Activated T-helper 9 cell treated with anti-CD3 and anti-CD28 coated beads, Interleukin-2, amount 50 U/mL, for 16 hours (primary cell): ENCODE measurements around the gene OR2T11.
A peak's percentile ranks its signal among the peaks of the same experiment; 100 is the strongest.
"Not testable (repeated sequence)": the region's sequence is repeated elsewhere in the genome, so short reads cannot be mapped to it uniquely, and the experiment has no call there.

Experiments
- DNase-seq: peaks from one replicate; pipeline ENCODE4 v3.0.0-alpha.2; 2020; ENCODE audit warnings: low read depth

Gene OR2T11

DNA sequence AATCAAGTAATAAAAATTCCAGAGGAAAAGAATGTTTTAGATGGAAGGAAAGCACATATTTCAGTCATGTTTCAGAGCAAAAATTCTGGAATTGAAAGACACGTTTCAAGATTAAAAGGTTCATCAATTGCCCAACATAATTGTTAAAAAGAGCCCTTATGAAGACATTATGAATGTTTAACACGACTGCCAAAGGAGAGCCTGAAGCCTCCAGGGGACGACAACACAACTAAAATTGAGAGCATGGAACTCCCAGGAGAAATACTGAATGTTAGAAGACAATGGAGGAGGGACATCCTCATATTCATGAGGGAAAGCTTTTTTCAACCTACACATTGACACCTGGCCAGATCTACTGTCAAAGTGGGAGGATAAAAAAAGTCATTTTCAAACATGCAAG, 16.0 kb downstream of the OR2T11 start:
- peak; percentile 13 for DNase-seq

DNA sequence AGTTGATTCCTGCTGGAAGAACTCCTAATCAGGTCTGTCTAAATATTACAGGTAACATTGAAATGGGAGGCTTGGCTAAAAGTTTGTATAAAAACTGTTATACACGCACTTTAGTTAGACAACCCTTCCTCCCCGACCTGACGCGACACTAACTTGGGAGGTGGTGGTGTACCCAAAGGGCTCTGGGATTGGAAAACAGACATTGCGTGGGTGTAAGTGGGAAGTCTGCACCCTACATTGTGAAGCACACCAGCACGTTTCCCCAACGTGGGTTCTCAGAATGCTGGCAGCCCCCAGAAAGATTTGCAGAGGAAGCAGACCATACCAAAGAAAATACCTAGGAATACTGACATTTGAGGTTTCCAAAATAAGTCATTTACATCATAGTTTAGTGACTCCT, 16.8 kb downstream of the OR2T11 start:
- DNase-seq = no peak

DNA sequence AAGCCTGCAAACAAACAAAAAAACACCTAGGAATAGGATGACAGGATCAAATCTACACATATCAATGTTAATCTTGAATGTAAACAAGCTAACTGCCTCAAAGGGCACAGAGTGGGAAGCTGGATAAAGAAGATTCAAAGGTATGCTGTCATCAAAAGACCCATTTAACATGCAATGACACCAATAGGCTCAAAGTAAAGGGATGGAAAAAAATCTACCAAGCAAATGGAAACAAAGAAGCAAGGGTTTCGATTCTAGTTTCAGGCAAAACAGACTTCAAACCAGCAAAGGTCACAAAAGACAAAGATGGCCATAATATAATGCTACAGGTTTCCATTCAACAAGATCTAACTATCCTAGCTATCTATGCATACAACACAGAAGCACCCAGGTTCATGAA, 21.1 kb downstream of the OR2T11 start:
- DNase-seq = no peak

DNA sequence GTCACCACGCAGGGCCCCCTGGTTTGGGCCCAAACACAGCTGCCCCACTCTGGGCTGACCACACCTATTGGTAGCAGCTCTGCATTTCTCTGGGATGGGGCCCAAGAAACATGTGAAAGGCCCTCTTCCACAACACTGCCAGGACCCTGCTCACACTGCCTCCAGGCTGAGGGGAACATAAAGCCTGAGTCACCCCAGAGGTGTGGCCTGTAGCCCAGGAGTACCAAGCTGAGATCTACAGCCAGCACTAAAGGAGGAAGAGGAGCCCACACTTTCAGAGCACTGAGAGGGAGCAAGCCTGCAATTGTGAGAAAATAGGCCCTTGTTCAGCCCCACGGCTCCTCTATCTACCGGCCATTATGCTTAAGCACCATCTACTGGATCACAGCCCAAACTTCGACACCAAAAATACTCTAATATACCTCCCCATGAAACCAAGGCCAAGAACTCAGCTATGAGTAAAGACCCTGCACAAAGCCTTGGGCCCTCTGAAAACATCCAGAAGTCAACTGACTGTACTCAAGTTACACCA, 22.9 kb downstream of the OR2T11 start:
- DNase-seq = no peak

DNA sequence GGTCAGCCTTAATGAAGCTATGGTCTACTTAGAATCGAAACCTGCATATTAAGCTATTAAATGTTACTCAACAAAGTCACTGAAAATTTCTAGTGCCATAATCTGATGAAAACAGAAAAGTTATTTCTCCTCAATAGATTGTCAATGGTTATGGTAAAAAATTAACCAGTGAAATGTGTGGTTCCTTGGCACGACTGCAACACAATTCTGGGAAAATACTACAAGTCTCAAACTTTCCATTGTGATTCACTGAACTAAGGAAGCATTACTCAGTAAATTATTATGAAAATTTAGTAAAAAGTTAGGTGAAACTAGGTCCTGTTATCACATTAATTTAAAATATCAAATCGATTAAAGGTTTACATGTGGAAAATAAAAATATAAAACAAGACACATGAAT, 24.6 kb downstream of the OR2T11 start:
- no peak for DNase-seq

DNA sequence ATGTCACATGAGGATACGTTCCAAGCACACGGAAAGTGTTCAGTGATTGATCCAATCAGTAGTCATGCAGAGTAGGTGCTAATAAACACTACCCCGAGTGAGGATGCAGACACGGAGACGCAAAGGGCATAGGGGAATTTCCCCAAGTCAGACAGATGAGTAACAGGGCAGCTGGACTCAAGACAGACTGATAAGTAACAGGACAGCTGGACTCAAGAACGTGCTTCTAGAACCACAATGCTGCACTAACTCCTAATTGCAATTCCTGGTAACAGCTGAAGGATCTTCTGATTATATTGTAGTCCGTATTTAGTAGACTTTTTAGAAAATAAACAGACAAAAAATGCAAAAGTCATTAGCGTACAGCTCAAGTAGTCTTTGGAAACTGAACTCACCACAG, 35.5 kb downstream of the OR2T11 start:
- no peak for DNase-seq

DNA sequence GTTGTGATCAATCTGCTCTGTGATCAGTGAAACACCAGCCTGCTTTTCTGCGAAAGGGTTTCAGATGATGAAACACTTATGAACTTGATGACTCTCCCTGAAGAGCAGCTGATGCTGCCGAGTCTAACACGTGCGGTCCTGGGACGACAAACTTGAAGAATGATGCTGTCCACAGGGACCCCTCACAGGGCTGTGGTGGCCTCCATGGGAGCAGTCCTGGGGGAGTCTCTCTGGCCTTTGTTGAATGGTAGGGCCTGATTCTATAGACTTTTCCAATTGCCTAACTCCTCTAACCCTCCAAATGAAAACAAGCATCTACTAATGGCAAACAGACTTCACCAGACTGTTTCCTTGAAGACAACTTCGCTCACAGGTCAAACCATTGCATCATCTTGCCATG, 37.3 kb downstream of the OR2T11 start, which contains the start of gene OR2T10:
OR2T10 (minus strand) TSS at position 112 of the 400 bp plus-strand sequence. CDS start 3,932 bp downstream, outside the sequence.
- DNase-seq = no peak

DNA sequence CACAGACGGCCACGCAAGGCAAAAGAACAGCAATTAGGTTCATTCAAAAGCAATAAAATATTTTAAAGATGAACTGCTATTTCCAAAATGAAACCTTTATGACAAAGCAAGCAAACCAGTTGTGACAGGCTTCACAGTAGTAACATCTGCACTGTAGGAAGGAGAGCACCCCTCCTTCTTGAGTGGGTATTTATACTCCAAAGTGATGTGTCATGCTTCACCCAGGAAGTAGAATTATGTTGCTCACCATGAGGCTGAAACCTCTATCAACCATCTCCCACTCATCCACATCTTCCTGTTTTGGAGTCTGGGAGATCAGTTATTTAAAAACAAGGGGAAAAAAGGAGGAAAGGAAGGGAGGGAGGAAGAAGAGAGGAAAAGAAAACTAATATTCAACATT, 38.3 kb downstream of the OR2T11 start:
- DNase-seq = no peak

DNA sequence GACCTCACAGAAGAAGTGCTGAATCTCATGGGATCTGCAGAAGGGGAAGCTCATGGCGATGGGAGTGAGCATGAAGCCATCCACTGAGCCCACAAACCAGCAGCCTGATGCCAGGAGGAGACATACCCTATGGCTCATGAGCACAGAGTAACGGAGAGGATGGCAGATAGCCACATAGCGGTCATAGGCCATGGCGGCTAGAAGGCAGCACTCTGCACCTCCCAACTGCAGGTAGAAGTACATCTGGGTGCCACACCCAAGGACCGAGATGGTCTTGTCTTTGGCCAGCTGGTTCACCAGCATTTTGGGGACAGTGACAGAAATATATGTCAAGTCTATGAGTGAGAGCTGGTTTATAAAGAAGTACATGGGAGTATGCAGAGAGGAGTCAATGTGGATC, 41.7 kb downstream of the OR2T11 start:
- DNase-seq = no peak

DNA sequence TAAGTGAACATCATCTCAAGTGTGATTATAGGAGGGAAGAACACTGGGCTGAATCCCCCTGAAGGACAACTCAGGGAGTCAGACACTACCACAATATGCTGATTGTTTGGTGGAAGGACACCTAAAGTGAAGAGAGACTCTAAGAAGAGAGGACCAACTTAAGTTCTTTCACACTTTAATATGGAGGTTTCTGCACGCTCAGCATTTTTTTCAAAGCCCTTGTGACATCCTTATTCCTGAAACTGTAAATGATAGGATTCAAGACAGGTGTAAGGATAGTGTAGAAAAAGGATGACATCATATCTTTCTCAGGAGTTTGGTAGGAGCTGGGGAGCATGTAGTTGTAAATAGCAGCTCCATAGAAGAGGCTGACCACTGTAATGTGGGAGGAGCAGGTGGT, 42.2 kb downstream of the OR2T11 start:
- DNase-seq = no peak

DNA sequence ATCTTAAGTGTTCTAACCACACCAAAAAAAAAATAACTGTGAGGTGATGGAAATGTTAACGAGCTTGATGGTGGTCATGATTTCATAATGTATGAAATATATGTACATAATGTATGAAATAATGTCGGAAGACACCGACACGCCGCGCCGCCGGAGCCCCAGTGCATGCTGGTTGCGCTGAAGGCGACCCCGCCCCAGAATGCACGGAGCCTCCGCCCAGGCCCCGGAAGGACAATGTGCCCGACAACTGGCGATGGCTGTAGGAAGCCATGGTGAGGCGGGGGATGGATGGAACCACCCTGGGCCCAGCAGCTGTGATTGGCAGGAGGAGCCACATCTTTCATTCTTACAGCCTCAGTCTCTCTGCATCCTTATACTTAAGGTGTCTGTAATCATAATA, 44.8 kb downstream of the OR2T11 start:
- DNase-seq = no peak

DNA sequence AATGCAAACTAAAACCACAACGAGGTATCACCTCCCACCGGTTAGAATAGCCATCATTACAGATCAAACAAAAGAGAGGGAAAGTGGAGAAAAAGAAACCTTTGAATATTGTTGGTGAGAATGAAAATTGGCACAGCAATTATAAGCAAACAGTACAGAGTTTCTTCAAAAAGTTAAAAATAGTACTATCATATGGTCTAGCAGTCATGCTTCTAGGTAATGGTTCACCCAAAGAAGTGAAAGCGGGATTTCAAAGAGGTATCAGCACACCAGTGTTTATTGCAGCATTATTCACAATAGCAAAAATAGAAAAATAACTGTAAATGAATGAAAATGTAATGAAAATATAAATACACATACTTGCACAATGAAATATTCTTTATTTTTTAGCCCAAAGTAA, 45.6 kb downstream of the OR2T11 start:
- no peak for DNase-seq

DNA sequence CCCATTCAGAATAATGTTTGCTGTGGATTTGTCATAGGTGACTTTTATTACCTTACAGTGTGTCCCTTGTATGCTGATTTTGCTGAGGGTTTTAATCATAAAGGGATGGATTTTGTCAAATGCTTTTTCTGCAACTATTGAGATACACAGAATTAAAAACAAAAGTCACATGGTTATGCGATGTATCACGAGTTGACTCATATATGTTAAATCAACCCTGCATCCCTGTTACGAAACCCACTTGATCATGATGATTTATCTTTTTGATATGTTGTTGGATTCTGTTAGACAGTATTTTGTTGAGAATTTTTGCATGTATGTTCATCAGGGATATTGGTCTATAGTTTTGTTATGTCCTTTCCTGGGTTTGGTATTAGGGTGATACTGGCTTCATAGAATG, 49.6 kb downstream of the OR2T11 start:
- no peak for DNase-seq

DNA sequence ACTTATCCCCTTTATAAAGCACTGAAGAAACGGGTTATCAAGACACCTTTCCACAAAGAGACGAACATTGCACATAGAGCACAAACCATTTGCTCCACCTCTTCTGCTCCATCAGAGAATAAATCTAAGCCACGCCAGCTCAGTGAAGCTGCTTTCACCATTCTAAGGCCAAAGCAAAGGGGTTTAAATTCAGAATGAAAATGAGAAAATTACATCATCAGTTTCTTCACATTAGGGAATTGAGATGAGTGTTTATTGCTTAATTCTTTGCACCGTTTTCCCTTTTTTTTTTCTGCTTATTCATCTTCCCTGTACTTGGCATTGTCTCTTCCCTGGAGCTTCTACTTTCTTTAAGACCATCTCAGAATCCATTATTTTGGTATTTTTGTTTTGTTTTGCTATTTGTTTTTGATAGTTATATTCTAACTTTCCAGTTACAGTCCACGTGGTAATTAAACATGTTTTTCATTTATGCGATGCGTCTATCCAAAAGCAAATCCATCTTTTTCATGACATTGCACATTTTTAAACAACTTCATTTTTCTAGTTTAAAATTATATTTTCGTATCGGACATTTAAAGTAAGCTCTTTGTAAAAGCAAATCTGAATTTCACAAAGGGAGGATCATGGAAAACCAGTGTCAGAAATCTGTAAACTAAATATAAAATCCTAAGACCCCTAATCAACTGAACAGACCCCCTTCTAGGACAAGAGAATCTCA, 58.5 kb downstream of the OR2T11 start:
- DNase-seq = no peak

DNA sequence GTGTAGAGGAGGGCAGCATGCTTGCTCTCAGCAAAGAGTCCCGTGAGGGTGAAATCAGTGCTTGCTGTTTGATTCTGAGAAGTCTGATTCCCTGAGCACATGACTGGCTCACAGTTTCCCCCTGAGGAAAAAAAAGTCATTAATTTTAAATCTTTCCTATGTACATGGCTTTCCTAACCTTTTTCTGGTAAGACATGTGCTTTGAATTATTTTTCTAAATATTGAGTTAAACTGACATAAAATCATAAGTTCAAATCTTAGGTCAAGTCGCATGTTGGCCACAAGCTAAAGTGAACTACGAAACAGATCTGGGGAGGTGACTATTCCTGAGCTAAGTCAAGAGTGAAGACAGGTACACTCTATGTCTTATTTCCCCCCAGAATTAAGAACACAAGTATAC, 60.2 kb downstream of the OR2T11 start, which contains the start of gene OR2T34:
OR2T34 (minus strand) TSS at position 101 of the 400 bp plus-strand sequence; CDS start at position 101, 0 bp downstream.
- DNase-seq = not testable (repeated sequence)

DNA sequence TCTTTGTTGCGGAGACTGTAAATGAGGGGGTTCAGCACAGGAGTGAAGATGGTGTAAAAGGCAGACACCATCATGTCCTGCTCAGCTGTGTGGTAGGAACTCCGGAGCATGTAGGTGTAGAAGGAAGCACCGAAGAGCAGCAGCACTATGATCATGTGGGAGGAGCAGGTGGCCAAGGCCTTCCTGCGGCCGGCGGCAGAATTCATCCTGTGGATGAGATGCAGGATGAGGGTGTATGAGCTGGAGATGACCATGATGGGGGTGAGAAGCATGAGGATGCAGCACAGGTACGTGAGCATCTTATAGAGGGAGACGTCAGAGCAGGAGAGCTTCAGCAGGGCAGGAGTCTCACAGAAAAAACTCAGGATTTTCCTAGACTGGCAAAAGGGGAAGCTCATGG, 61.0 kb downstream of the OR2T11 start:
- not testable (repeated sequence) for DNase-seq
